CD14-positive monocyte (primary cell): Measurements from ENCODE around the gene PLXNA2. TPM values are rescaled to one million over a fixed set of nuclear protein-coding genes. Genes with fewer than 3 reads are reported as not detected.

Experiments used
- DNase-seq, 3 donors: peaks; one replicate each; pipeline ENCODE4 v3.0.0-alpha.2; 2011 to 2022
- H2AFZ ChIP-seq: 2 replicates; pipeline ENCODE4 v1.6.0; 2012; ENCODE audit warnings: mild to moderate bottlenecking, low read depth, low read length, inconsistent platforms; ENCODE audit not compliant: insufficient read depth, poor library complexity, severe bottlenecking
- H3K27ac ChIP-seq, 2 donors: 1 replicate in 1 of 2; 2 replicates in 1 of 2; pipeline ENCODE4 v1.5.1; 2012 to 2013; ENCODE audit warnings: low read length in 2 of 2, control low read depth in 1 of 2, inconsistent platforms in 1 of 2, low read depth in 1 of 2, mild to moderate bottlenecking in 1 of 2
- H3K27me3 ChIP-seq, 2 donors: one replicate each; pipeline versions ENCODE4 v1.6.0 to v1.6.1; 2011 to 2013; ENCODE audit warnings: low read length in 2 of 2; ENCODE audit not compliant: control insufficient read depth in 2 of 2, insufficient read depth in 2 of 2
- H3K36me3 ChIP-seq, 2 donors: replicated peaks in 1 of 2; 1 replicate in 1 of 2; 2 replicates in 1 of 2; pipeline versions ENCODE4 v1.5.1 to v1.6.1; 2012 to 2013; ENCODE audit warnings: low read length in 2 of 2, control low read depth in 1 of 2, inconsistent platforms in 1 of 2, mild to moderate bottlenecking in 1 of 2; ENCODE audit not compliant: insufficient read depth in 2 of 2, control insufficient read depth in 1 of 2
- H3K4me1 ChIP-seq, 2 donors: 1 replicate in 1 of 2; 2 replicates in 1 of 2; pipeline versions ENCODE4 v1.5.1 to v1.6.1; 2012 to 2013; ENCODE audit warnings: low read length in 2 of 2, control low read depth in 1 of 2, inconsistent platforms in 1 of 2, mild to moderate bottlenecking in 1 of 2, moderate library complexity in 1 of 2; ENCODE audit not compliant: insufficient read depth in 2 of 2, control insufficient read depth in 1 of 2
- H3K4me2 ChIP-seq: replicated peaks from 2 replicates; pipeline ENCODE3; 2012; ENCODE audit warnings: low read length, moderate library complexity, mild to moderate bottlenecking; ENCODE audit not compliant: poor library complexity, severe bottlenecking; ENCODE audit errors: extremely low read depth
- H3K4me3 ChIP-seq, 3 experiments: fragments of 200-600 bp in 1 of 3; sonication (generic) in 1 of 3; replicated peaks in 1 of 3; 1 replicate in 2 of 3; 2 replicates in 1 of 3; pipeline ENCODE4 v1.5.1; 2011 to 2013; ENCODE audit warnings: low read length in 3 of 3, mild to moderate bottlenecking in 3 of 3, control low read depth in 2 of 3, low read depth in 2 of 3, inconsistent platforms in 1 of 3, moderate library complexity in 1 of 3
- H3K79me2 ChIP-seq: 2 replicates; pipeline ENCODE4 v1.6.0; 2012; ENCODE audit warnings: mild to moderate bottlenecking, control low read depth, inconsistent platforms, low read length, moderate library complexity; ENCODE audit not compliant: insufficient read depth
- H3K9ac ChIP-seq: 2 replicates; pipeline ENCODE4 v1.6.0; 2017; ENCODE audit warnings: low read length, mild to moderate bottlenecking; ENCODE audit not compliant: insufficient read depth, poor library complexity, severe bottlenecking
- H3K9me3 ChIP-seq, 2 donors: replicated peaks in 1 of 2; 1 replicate in 1 of 2; 2 replicates in 1 of 2; pipeline versions ENCODE4 v1.5.1 to v1.6.1; 2012 to 2013; ENCODE audit warnings: low read length in 2 of 2, control low read depth in 1 of 2; ENCODE audit not compliant: control insufficient read depth in 1 of 2, insufficient read depth in 1 of 2
- H4K20me1 ChIP-seq: 2 replicates; pipeline ENCODE4 v1.6.0; 2012; ENCODE audit warnings: mild to moderate bottlenecking, low read length, control low read depth, moderate library complexity; ENCODE audit not compliant: insufficient read depth
- H3K27ac Mint-ChIP-seq, 7 donors: one replicate each; pipeline ENCODE4 v1.8.0; 2020; ENCODE audit warnings: mild to moderate bottlenecking in 7 of 7, mixed read lengths in 7 of 7, moderate library complexity in 6 of 7, inconsistent platforms in 2 of 7
- H3K27me3 Mint-ChIP-seq, 3 donors: one replicate each; pipeline ENCODE4 v1.8.0; 2021 to 2022; ENCODE audit warnings: low read depth in 3 of 3, mild to moderate bottlenecking in 3 of 3, mixed read lengths in 3 of 3, moderate library complexity in 3 of 3, inconsistent platforms in 1 of 3
- H3K36me3 Mint-ChIP-seq, 2 donors: one replicate each; pipeline ENCODE4 v1.8.0; 2020; ENCODE audit warnings: mixed read lengths in 2 of 2, inconsistent platforms in 1 of 2, mild to moderate bottlenecking in 1 of 2
- H3K4me1 Mint-ChIP-seq: one replicate; pipeline ENCODE4 v1.8.0; 2020; ENCODE audit warnings: mild to moderate bottlenecking, mixed read lengths
- H3K4me3 Mint-ChIP-seq, 2 donors: one replicate each; pipeline ENCODE4 v1.8.0; 2020; ENCODE audit warnings: mild to moderate bottlenecking in 2 of 2, mixed read lengths in 2 of 2, moderate library complexity in 1 of 2
- H3K9me3 Mint-ChIP-seq, 7 donors: one replicate each; pipeline ENCODE4 v1.8.0; 2020 to 2022; ENCODE audit warnings: mixed read lengths in 7 of 7, mild to moderate bottlenecking in 6 of 7, moderate library complexity in 6 of 7, inconsistent platforms in 2 of 7
- WGBS: methylation state at CpG from one replicate; pipeline ENCODE4 v1.1.5; 2013; ENCODE audit warnings: missing lambda C conversion rate; ENCODE audit not compliant: insufficient coverage; 5-methylcytosine and 5-hydroxymethylcytosine counted together
- intact Hi-C, 2 donors: fragments of 100-400 bp; cut with micrococcal nuclease; formaldehyde crosslinking; loops; one replicate each; pipeline versions ENCODE4 v1.15.0 to v1.15.1; 2023
- polyA plus RNA-seq, 3 donors: library from polyadenylated mRNA; depleted of rRNA in 1 of 3; unstranded in 2 of 3; stranded (reverse) in 1 of 3; fragments of 300-500 nt in 2 of 3; fragments of >200 nt in 1 of 3; fragmentation: Illumina TruSeq in 2 of 3; gene quantifications; 1 replicate in 2 of 3; 2 replicates in 1 of 3; pipeline ENCODE4 v1.2.3, GENCODE V29; 2012 to 2021
- TF ChIP-seq, protein P1 (sequence below): fragments of 200-600 bp; IDR thresholded peaks from one replicate; pipeline ENCODE4 v1.8.0; 2022; ENCODE audit warnings: antibody characterized with exemption, mild to moderate bottlenecking

PLXNA2 gene
- polyA plus RNA-seq, 3 donors, result 0.75 to 2.1 (median 1.1) TPM

GRCh38 chr1:208188607-208189006 is 55.6 kb downstream of the PLXNA2 start:
- H3K9me3 Mint-ChIP-seq, result no peaks in the 10 kb centered on the region
- intact Hi-C loops, result no loop called here
- TF ChIP-seq, protein P1, sequence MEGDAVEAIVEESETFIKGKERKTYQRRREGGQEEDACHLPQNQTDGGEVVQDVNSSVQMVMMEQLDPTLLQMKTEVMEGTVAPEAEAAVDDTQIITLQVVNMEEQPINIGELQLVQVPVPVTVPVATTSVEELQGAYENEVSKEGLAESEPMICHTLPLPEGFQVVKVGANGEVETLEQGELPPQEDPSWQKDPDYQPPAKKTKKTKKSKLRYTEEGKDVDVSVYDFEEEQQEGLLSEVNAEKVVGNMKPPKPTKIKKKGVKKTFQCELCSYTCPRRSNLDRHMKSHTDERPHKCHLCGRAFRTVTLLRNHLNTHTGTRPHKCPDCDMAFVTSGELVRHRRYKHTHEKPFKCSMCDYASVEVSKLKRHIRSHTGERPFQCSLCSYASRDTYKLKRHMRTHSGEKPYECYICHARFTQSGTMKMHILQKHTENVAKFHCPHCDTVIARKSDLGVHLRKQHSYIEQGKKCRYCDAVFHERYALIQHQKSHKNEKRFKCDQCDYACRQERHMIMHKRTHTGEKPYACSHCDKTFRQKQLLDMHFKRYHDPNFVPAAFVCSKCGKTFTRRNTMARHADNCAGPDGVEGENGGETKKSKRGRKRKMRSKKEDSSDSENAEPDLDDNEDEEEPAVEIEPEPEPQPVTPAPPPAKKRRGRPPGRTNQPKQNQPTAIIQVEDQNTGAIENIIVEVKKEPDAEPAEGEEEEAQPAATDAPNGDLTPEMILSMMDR, result no peak
- Histone ChIP-seq H3K79me2 (no peaks in the 10 kb centered on the region), H3K9ac (no peak overlapping the region), H3K27me3 (no peaks in the 10 kb centered on the region), H3K27ac (no peak overlapping the region), H3K9me3 (no peaks in the 10 kb centered on the region), H3K36me3 (no peaks in the 10 kb centered on the region), H3K4me3 (no peak overlapping the region), H3K4me2 (no peak overlapping the region), H4K20me1 (no peaks in the 10 kb centered on the region), H2AFZ (no peak overlapping the region), H3K4me1 (peaks cover 5 to 9% of the 10 kb centered on the region in 2 donors)
- H3K4me3 Mint-ChIP-seq, result no peak overlapping the region
- peaks cover 19% of the 10 kb centered on the region for H3K4me1 Mint-ChIP-seq
- no peak for DNase-seq
- no CpG with 5 or more reads among the region's 1 CpG for WGBS
- no peaks in the 10 kb centered on the region for H3K36me3 Mint-ChIP-seq
- no peak overlapping the region for H3K27ac Mint-ChIP-seq
- H3K27me3 Mint-ChIP-seq, result peaks cover 2 to 7% (median 6%) of the 10 kb centered on the region in 3 donors

- H3K27ac Mint-ChIP-seq, result no peak overlapping the region
- H3K4me2 ChIP-seq, result no peak overlapping the region
- no peaks in the 10 kb centered on the region for H3K36me3 Mint-ChIP-seq
- no peak overlapping the region for H2AFZ ChIP-seq
- H3K9ac ChIP-seq, result no peak overlapping the region
- H4K20me1 ChIP-seq, result no peaks in the 10 kb centered on the region
- no peaks in the 10 kb centered on the region for H3K9me3 Mint-ChIP-seq
- peak overlapping the region in 1 of 2 donors; percentile 16 for H3K4me3 Mint-ChIP-seq
- TF ChIP-seq, protein P1, result no peak
- H3K9me3 ChIP-seq, result no peaks in the 10 kb centered on the region
- no peak for DNase-seq
- H3K27ac ChIP-seq, result no peak overlapping the region
- WGBS, result 23% methylated on average over 4 of the region's 7 CpGs
- H3K36me3 ChIP-seq, result no peaks in the 10 kb centered on the region
- peaks cover 16% of the 10 kb centered on the region for H3K4me1 Mint-ChIP-seq
- H3K27me3 Mint-ChIP-seq, result peaks cover 4 to 8% (median 6%) of the 10 kb centered on the region in 3 donors
- peaks cover 5 to 9% of the 10 kb centered on the region in 2 donors for H3K4me1 ChIP-seq
- intact Hi-C loops, result no loop called here
- H3K4me3 ChIP-seq, result no peak overlapping the region
- no peaks in the 10 kb centered on the region for H3K79me2 ChIP-seq
- H3K27me3 ChIP-seq, result no peaks in the 10 kb centered on the region
Observed at GRCh38 chr1:208187499-208188041, 56.6 kb downstream of the PLXNA2 start.
